A549 (cell line): Measurements from ENCODE around the gene SPAG9. TPM values are rescaled to one million over a fixed set of nuclear protein-coding genes. Genes with fewer than 3 reads are reported as not detected.

Experiments used
- ATAC-seq, 2 experiments: fragments of 200-7000 bp in 1 of 2; fragments of >200 bp in 1 of 2; cut with Nextera tagmentation in 1 of 2; cut with Tn5 transposase in 1 of 2; 3 replicates each; pipeline versions ENCODE4 v1.8.0 to v1.9.1; 2018 to 2020; ENCODE audit warnings: mild to moderate bottlenecking in 1 of 2, moderate library complexity in 1 of 2
- CTCF ChIA-PET: fragments of 300-600 bp; sonication (Branson Sonifier 250); formaldehyde crosslinking; extraction: SDS; loops from one replicate; lab custom pipeline; 2021; ENCODE audit warnings: antibody characterized with exemption, inconsistent platforms; lab: Yijun Ruan, JAX
- POLR2A ChIA-PET: fragments of 350-600 bp; formaldehyde crosslinking; extraction: SDS; loops from one replicate; lab custom pipeline; 2021; ENCODE audit warnings: antibody characterized with exemption, inconsistent platforms; lab: Yijun Ruan, JAX
- DNase-seq, 2 experiments: peaks; one replicate each; pipeline versions ENCODE4 v3.0.0 to v3.0.0-alpha.2; 2011 to 2016; ENCODE audit warnings: low read depth in 1 of 2, low spot score in 1 of 2
- FAIRE-seq: peaks from 2 replicates; lab custom pipeline; 2011; peaks lifted over from hg19 to GRCh38; lab: Jason Lieb, UNC
- H3K27ac ChIP-seq, 2 experiments: fragments of >200 bp; sonication (Bioruptor Twin); formaldehyde crosslinking; 3 replicates each; pipeline ENCODE4 v1.5.1; 2016 to 2017
- H3K4me1 ChIP-seq: fragments of >200 bp; sonication (Bioruptor Twin); formaldehyde crosslinking; 3 replicates; pipeline ENCODE4 v1.6.1; 2016
- H3K4me2 ChIP-seq: fragments of >200 bp; sonication (Bioruptor Twin); formaldehyde crosslinking; 3 replicates; pipeline ENCODE4 v1.6.1; 2016
- H3K4me3 ChIP-seq: fragments of >200 bp; sonication (Bioruptor Twin); formaldehyde crosslinking; 3 replicates; pipeline ENCODE4 v1.5.1; 2016
- H3K9me3 ChIP-seq: fragments of >200 bp; sonication (Bioruptor Twin); formaldehyde crosslinking; 3 replicates; pipeline ENCODE4 v1.6.1; 2016
- CBX8 ChIP-seq: fragments of 200-600 bp; sonication (generic); IDR thresholded peaks from 2 replicates; pipeline ENCODE4 v1.6.1; 2016
- CEBPB ChIP-seq, 2 experiments: fragments of >200 bp in 1 of 2; sonication (Bioruptor Twin) in 1 of 2; formaldehyde crosslinking in 1 of 2; IDR thresholded peaks; 2 replicates each; pipeline ENCODE4 v1.6.1; 2012 to 2016
- CHD2 ChIP-seq: fragments of 150-350 bp; IDR thresholded peaks from 2 replicates; pipeline ENCODE4 v1.6.1; 2014; ENCODE audit warnings: low read length; ENCODE audit not compliant: partially characterized antibody
- EP300 ChIP-seq, 2 experiments: fragments of >200 bp; sonication (Bioruptor Twin); formaldehyde crosslinking; IDR thresholded peaks; 2 replicates in 1 of 2; 3 replicates in 1 of 2; pipeline ENCODE4 v1.6.1; 2016 to 2017
- ESRRA ChIP-seq: fragments of 150-350 bp; IDR thresholded peaks from 2 replicates; pipeline ENCODE4 v1.6.1; 2014; ENCODE audit warnings: mild to moderate bottlenecking, low read length, borderline replicate concordance
- GATA3 ChIP-seq: IDR thresholded peaks from 2 replicates; pipeline ENCODE4 v1.6.1; 2012; ENCODE audit warnings: borderline replicate concordance
- HEYL ChIP-seq: fragments of 250-450 bp; sonication (Bioruptor Pico); IDR thresholded peaks from 2 replicates; pipeline ENCODE4 v1.8.0; 2021; ENCODE audit warnings: mild to moderate bottlenecking, moderate library complexity
- HOXB13 ChIP-seq: fragments of 250-450 bp; sonication (Bioruptor Pico); IDR thresholded peaks from 2 replicates; pipeline ENCODE4 v1.5.0; 2020; ENCODE audit warnings: low read depth, mild to moderate bottlenecking, moderate library complexity
- KDM1A ChIP-seq: fragments of 200-600 bp; sonication (generic); IDR thresholded peaks from 2 replicates; pipeline ENCODE4 v1.6.1; 2016; ENCODE audit warnings: low read depth, mild to moderate bottlenecking
- KDM5A ChIP-seq: fragments of 200-600 bp; sonication (generic); IDR thresholded peaks from 2 replicates; pipeline ENCODE4 v1.6.1; 2016; ENCODE audit warnings: antibody characterized with exemption, mild to moderate bottlenecking
- NR3C1 ChIP-seq: fragments of >200 bp; sonication (Bioruptor Twin); formaldehyde crosslinking; IDR thresholded peaks from 3 replicates; pipeline ENCODE4 v1.6.1; 2017
- POLR2A ChIP-seq: IDR thresholded peaks from 2 replicates; pipeline ENCODE4 v1.6.1; 2012; ENCODE audit warnings: mild to moderate bottlenecking, low read length
- RAD21 ChIP-seq, 2 experiments: fragments of >200 bp in 1 of 2; sonication (Bioruptor Twin) in 1 of 2; formaldehyde crosslinking in 1 of 2; IDR thresholded peaks in 1 of 2; conservative IDR thresholded peaks in 1 of 2; 2 replicates in 1 of 2; 3 replicates in 1 of 2; pipeline ENCODE4 v1.6.1; 2012 to 2018; ENCODE audit warnings: inconsistent platforms in 1 of 2
- RCOR1 ChIP-seq: fragments of 150-350 bp; IDR thresholded peaks from 2 replicates; pipeline ENCODE4 v1.6.1; 2014; ENCODE audit warnings: antibody characterized with exemption, low read length, low read depth
- RFX5 ChIP-seq: fragments of 450-650 bp; IDR thresholded peaks from 2 replicates; pipeline ENCODE4 v1.7.1; 2014; ENCODE audit warnings: antibody characterized with exemption, mild to moderate bottlenecking, moderate library complexity
- SMC3 ChIP-seq: fragments of >200 bp; sonication (Bioruptor Twin); formaldehyde crosslinking; IDR thresholded peaks from 3 replicates; pipeline ENCODE4 v1.6.1; 2018; ENCODE audit warnings: inconsistent platforms
- ZC3H11A ChIP-seq: fragments of 450-650 bp; IDR thresholded peaks from 2 replicates; pipeline ENCODE4 v1.6.1; 2014; ENCODE audit warnings: antibody characterized with exemption, mild to moderate bottlenecking
- ZNF302 ChIP-seq: fragments of 250-450 bp; sonication (Bioruptor Pico); IDR thresholded peaks from 2 replicates; pipeline ENCODE4 v1.9.0; 2021; ENCODE audit warnings: inconsistent platforms, mild to moderate bottlenecking, moderate library complexity
- WGBS: methylation state at CpG from one replicate; pipeline ENCODE4 v1.1.6; 2017; ENCODE audit errors: missing lambda C conversion rate; 5-methylcytosine and 5-hydroxymethylcytosine counted together
- polyA plus RNA-seq, 4 experiments: library from polyadenylated mRNA; depleted of rRNA in 3 of 4; stranded (reverse); fragments of >200 nt; fragmentation: RNase III in 1 of 4; extraction: RNeasy Plus Mini Kit Qiagen cat#74134 plus additional on column Dnase treatment in 1 of 4; gene quantifications; 2 replicates in 3 of 4; 3 replicates in 1 of 4; pipeline ENCODE4 v1.2.3, GENCODE V29; 2011 to 2017
- TF ChIP-seq, protein P1 (sequence below): fragments of 200-600 bp; sonication (generic); IDR thresholded peaks from 2 replicates; pipeline ENCODE4 v1.6.1; 2016; ENCODE audit warnings: antibody characterized with exemption, mild to moderate bottlenecking, moderate library complexity
- TF ChIP-seq, protein P2 (sequence below): IDR thresholded peaks from 2 replicates; pipeline ENCODE4 v1.6.1; 2012; ENCODE audit warnings: low read depth, borderline replicate concordance
- TF ChIP-seq, protein P3 (sequence below): fragments of 250-450 bp; sonication (Bioruptor Pico); IDR thresholded peaks from 2 replicates; pipeline ENCODE4 v1.5.0; 2021; ENCODE audit warnings: mild to moderate bottlenecking, moderate library complexity, borderline replicate concordance
- TF ChIP-seq, protein P4 (sequence below): fragments of >200 bp; sonication (Bioruptor Twin); formaldehyde crosslinking; IDR thresholded peaks from 3 replicates; pipeline ENCODE4 v1.5.1; 2016
- TF ChIP-seq, protein P5 (sequence below): fragments of >200 bp; sonication (Bioruptor Twin); formaldehyde crosslinking; IDR thresholded peaks from 2 replicates; pipeline ENCODE4 v1.6.1; 2016
- TF ChIP-seq, protein P6 (sequence below): fragments of 150-350 bp; IDR thresholded peaks from 2 replicates; pipeline ENCODE4 v1.6.1; 2014; ENCODE audit warnings: low read depth, mild to moderate bottlenecking, low read length

The SPAG9 gene
- polyA plus RNA-seq, 2 of the 4 experiments (the other 2 are of a cell fraction) = 69.0 to 71.1 TPM

DNA sequence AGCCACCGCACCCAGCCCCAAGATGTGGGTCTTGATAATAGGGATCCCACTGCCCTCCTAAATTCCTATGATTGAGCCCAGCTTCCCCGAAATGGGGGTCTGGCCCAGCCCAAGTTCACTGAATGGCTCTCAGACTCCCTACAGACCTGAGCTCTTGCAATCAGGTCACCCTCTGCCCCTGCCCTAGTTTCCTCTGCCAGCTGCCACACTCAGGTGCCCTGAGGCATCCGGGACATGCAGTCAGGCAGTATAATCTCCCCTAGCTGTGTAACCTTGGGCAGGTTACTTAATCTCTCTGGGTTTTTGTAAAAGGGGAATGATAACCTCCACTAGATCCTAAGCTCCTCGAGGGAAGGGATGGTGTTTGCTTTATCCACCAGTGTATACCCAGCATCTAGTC lies 193.4 kb downstream of the SPAG9 start (continued):
- TF ChIP-seq, protein P1, sequence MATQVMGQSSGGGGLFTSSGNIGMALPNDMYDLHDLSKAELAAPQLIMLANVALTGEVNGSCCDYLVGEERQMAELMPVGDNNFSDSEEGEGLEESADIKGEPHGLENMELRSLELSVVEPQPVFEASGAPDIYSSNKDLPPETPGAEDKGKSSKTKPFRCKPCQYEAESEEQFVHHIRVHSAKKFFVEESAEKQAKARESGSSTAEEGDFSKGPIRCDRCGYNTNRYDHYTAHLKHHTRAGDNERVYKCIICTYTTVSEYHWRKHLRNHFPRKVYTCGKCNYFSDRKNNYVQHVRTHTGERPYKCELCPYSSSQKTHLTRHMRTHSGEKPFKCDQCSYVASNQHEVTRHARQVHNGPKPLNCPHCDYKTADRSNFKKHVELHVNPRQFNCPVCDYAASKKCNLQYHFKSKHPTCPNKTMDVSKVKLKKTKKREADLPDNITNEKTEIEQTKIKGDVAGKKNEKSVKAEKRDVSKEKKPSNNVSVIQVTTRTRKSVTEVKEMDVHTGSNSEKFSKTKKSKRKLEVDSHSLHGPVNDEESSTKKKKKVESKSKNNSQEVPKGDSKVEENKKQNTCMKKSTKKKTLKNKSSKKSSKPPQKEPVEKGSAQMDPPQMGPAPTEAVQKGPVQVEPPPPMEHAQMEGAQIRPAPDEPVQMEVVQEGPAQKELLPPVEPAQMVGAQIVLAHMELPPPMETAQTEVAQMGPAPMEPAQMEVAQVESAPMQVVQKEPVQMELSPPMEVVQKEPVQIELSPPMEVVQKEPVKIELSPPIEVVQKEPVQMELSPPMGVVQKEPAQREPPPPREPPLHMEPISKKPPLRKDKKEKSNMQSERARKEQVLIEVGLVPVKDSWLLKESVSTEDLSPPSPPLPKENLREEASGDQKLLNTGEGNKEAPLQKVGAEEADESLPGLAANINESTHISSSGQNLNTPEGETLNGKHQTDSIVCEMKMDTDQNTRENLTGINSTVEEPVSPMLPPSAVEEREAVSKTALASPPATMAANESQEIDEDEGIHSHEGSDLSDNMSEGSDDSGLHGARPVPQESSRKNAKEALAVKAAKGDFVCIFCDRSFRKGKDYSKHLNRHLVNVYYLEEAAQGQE = no peak
- no peak for TF ChIP-seq ESRRA

DNA sequence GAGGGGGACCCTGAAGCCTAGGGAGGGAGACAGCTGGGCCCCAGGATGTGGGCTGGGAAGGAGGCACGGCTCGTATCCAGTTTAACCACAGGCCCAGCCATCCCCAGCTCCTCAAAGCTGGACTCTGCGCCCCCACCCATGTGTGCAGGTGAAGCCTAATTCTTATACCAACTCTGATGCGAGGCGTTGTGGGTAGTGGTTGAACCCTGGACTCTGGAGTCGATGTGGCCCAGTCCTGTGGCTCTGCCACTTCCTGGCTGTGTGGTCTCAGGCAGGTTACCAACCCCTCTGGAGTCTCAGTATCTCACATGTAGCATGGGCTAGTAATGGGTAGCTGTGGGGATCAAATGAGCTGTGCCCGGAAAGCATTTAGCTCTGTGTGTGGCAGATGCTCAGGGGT lies 194.1 kb downstream of the SPAG9 start:
- 94% methylated on average over 7 of the region's 7 CpGs for WGBS
- no peak for TF ChIP-seq NR3C1
- TF ChIP-seq RCOR1 = no peak
- TF ChIP-seq, protein P2, sequence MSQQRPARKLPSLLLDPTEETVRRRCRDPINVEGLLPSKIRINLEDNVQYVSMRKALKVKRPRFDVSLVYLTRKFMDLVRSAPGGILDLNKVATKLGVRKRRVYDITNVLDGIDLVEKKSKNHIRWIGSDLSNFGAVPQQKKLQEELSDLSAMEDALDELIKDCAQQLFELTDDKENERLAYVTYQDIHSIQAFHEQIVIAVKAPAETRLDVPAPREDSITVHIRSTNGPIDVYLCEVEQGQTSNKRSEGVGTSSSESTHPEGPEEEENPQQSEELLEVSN = no peak
- no peak for TF ChIP-seq HOXB13 (CRISPR knock-in tag)
- TF ChIP-seq, protein P3, sequence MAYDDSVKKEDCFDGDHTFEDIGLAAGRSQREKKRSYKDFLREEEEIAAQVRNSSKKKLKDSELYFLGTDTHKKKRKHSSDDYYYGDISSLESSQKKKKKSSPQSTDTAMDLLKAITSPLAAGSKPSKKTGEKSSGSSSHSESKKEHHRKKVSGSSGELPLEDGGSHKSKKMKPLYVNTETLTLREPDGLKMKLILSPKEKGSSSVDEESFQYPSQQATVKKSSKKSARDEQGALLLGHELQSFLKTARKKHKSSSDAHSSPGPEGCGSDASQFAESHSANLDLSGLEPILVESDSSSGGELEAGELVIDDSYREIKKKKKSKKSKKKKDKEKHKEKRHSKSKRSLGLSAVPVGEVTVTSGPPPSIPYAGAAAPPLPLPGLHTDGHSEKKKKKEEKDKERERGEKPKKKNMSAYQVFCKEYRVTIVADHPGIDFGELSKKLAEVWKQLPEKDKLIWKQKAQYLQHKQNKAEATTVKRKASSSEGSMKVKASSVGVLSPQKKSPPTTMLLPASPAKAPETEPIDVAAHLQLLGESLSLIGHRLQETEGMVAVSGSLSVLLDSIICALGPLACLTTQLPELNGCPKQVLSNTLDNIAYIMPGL (CRISPR knock-in tag) = no peak
- no peak for TF ChIP-seq HEYL (CRISPR knock-in tag)
- TF ChIP-seq, all 56 proteins: peak for 0
- ChIA-PET POLR2A (interaction anchor here (0.5 to 13.2 kb wide), 3 partner anchors 16 to 60 kb away, joined by 3 to 130 read pairs (median 5); partner anchors contain the start of gene TOB1), CTCF (interaction anchor here (1.2 to 6.8 kb wide), 11 partner anchors 11 to 143 kb away, joined by 3 to 25 read pairs (median 6); partner anchors contain the start of gene TOB1)
- peaks cover 55% of the 10 kb centered on the region for H3K4me1 ChIP-seq
- ATAC-seq (no peak), FAIRE-seq (no peak), DNase-seq (no peak)
- H3K4me3 ChIP-seq = no peak overlapping the region
- peak overlapping the region in 1 of 2 experiments; percentile 98; a peak in 3 of 6 replicates for H3K27ac ChIP-seq
- no peaks in the 10 kb centered on the region for H3K9me3 ChIP-seq
- no peak overlapping the region for H3K4me2 ChIP-seq

DNA sequence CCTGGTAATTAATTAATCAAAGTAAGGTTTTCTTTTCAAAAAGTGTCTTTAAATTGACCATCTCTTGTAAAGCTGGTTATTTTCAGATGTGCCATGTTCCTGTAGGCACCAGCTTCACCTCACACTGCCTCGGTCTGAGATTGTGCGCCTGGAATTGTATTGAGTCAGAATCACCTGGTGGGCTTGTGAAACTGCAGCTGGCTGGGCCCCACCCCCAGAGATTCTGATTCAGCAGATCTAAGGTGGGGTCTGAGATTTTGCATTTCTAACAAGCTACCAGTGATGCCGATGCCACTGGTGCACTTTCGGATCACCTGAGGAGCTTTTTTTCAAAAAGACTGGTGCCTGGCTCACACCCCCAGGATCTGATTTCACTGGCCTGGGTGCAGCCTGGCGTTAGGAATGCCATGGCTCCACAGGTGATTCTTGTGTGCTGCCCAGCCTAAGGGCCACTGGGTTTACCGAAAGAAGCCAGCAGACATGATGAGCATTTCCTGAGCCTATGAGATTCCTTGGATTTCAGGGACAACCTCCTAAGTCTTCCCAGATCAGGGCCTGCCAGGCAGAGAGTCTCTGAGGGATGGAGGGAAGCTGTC lies 195.3 kb downstream of the SPAG9 start:
- no peaks in the 10 kb centered on the region for H3K9me3 ChIP-seq
- FAIRE-seq (no peak), ATAC-seq (peak in 1 of 2 experiments; percentile 8; a peak in 1 of 6 replicates), DNase-seq (no peak)
- no peak overlapping the region for H3K4me3 ChIP-seq
- 0 out of 3 replicates have a peak overlapping the region, but pooled peaks have one; percentile 4 for H3K4me2 ChIP-seq
- peaks cover 55% of the 10 kb centered on the region for H3K4me1 ChIP-seq
- CTCF ChIA-PET = interaction anchor here (0.9 to 6.8 kb wide), 11 partner anchors 11 to 83 kb away, joined by 3 to 25 read pairs (median 6); partner anchors contain the start of gene TOB1
- peak overlapping the region; percentile 12 to 98; a peak in 5 of 6 replicates for H3K27ac ChIP-seq
- 78% methylated on average over 6 of the region's 6 CpGs for whole genome bisulfite sequencing
- POLR2A ChIA-PET = interaction anchor here (1.8 to 13.2 kb wide), 2 partner anchors 19 to 59 kb away, joined by 5 to 130 read pairs; partner anchors contain the start of gene TOB1
- TF ChIP-seq, protein P4, sequence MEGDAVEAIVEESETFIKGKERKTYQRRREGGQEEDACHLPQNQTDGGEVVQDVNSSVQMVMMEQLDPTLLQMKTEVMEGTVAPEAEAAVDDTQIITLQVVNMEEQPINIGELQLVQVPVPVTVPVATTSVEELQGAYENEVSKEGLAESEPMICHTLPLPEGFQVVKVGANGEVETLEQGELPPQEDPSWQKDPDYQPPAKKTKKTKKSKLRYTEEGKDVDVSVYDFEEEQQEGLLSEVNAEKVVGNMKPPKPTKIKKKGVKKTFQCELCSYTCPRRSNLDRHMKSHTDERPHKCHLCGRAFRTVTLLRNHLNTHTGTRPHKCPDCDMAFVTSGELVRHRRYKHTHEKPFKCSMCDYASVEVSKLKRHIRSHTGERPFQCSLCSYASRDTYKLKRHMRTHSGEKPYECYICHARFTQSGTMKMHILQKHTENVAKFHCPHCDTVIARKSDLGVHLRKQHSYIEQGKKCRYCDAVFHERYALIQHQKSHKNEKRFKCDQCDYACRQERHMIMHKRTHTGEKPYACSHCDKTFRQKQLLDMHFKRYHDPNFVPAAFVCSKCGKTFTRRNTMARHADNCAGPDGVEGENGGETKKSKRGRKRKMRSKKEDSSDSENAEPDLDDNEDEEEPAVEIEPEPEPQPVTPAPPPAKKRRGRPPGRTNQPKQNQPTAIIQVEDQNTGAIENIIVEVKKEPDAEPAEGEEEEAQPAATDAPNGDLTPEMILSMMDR = no peak
- no peak for TF ChIP-seq RFX5
- no peak for TF ChIP-seq CEBPB (IDR thresholded peaks at IDR 0.05)
- no peak for TF ChIP-seq CHD2
- TF ChIP-seq EP300 (IDR thresholded peaks at IDR 0.05) = no peak
- TF ChIP-seq NR3C1 = no peak
- TF ChIP-seq, protein P5, sequence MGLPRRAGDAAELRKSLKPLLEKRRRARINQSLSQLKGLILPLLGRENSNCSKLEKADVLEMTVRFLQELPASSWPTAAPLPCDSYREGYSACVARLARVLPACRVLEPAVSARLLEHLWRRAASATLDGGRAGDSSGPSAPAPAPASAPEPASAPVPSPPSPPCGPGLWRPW = no peak
- no peak for TF ChIP-seq CBX8
- no peak for TF ChIP-seq HEYL (CRISPR knock-in tag)
- TF ChIP-seq ZC3H11A = no peak
- no peak for TF ChIP-seq GATA3
- no peak for TF ChIP-seq KDM5A
- TF ChIP-seq HOXB13 (CRISPR knock-in tag) = no peak
- no peak for TF ChIP-seq KDM1A
- no peak for TF ChIP-seq RAD21 (conservative IDR thresholded peaks at IDR 0.05 in 1 of 2, IDR thresholded peaks at IDR 0.05 in 1 of 2)
- no peak for TF ChIP-seq POLR2A
- TF ChIP-seq ZNF302 (CRISPR knock-in tag) = no peak
- TF ChIP-seq SMC3 = no peak
- TF ChIP-seq, protein P6, sequence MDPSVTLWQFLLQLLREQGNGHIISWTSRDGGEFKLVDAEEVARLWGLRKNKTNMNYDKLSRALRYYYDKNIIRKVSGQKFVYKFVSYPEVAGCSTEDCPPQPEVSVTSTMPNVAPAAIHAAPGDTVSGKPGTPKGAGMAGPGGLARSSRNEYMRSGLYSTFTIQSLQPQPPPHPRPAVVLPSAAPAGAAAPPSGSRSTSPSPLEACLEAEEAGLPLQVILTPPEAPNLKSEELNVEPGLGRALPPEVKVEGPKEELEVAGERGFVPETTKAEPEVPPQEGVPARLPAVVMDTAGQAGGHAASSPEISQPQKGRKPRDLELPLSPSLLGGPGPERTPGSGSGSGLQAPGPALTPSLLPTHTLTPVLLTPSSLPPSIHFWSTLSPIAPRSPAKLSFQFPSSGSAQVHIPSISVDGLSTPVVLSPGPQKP = no peak
